ENCODE results near the gene COL6A5. TPM values are rescaled to one million over a fixed set of nuclear protein-coding genes. Genes with fewer than 3 reads are reported as not detected.

The COL6A5 gene
- polyA plus RNA-seq, 4 donors, result 0.01 to 2.5 TPM; not detected in 2

DNA sequence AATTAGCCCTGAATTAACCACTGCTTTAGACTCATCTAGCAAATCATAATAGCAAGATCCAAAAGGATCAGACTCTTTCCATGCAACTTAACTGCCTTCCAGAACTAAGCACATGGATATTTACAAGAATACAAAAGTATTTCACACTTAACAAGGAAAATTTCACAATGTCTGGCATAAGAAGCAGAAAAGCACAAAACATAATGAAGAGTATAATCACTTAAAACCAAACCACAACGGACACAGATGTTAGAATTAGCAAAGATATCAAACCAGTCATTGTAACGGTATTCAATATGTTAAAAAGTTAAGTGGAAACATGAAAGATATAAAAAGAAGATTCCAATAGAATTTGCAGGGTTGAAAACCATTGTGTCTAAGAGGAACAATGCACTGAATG lies 120.0 kb downstream of the COL6A5 start:
- no peaks in the 10 kb centered on the region for H3K36me3 ChIP-seq (ENCODE audit: control insufficient read depth in 3 of 3, insufficient read depth in 2 of 3, low read depth in 1 of 3, low read length in 3 of 3)
- H3K4me1 ChIP-seq (ENCODE audit: control insufficient read depth in 3 of 3, insufficient read depth in 2 of 3, low read depth in 1 of 3, low read length in 2 of 3), result no peaks in the 10 kb centered on the region
- no peak for FAIRE-seq
- H3K9me3 ChIP-seq (ENCODE audit: control insufficient read depth in 2 of 2, insufficient read depth in 1 of 2, low read depth in 1 of 2, low read length in 1 of 2), result no peaks in the 10 kb centered on the region
- no peak overlapping the region for H3K4me3 ChIP-seq (ENCODE audit: low read depth in 1 of 3, low read length in 3 of 3)
- WGBS, 3 donors, result 57 to 77% (median 73%) methylated on average over 2 of the region's 2 CpGs
- no peak overlapping the region for H3K27ac ChIP-seq (ENCODE audit: low read depth in 1 of 3, low read length in 2 of 3)
- no peaks in the 10 kb centered on the region for H3K27me3 ChIP-seq (ENCODE audit: control insufficient read depth in 3 of 3, insufficient read depth in 3 of 3, low read length in 3 of 3)
- no peak for DNase-seq

DNA sequence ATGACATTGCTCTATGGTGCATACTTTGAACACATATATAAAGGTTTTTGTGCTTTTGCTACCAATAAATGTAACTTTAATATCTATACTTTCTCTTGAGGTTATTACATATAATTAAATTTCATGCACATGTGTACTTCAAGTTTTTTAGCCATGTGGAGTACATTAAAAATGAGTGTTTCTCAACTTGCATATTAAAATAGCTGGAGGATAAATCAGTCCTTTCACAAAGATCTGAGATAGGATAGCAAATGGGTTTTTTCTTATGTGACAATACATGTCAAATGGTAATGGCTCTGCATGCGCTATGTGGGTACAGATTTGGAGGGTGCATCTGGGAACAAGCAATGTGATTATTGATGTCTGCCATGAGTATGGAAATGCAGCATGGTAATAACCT lies 122.8 kb downstream of the COL6A5 start:
- Histone ChIP-seq H3K4me1 (ENCODE audit: control insufficient read depth in 3 of 3, insufficient read depth in 2 of 3, low read depth in 1 of 3, low read length in 2 of 3) (no peaks in the 10 kb centered on the region), H3K4me3 (ENCODE audit: low read depth in 1 of 3, low read length in 3 of 3) (no peak overlapping the region), H3K27me3 (ENCODE audit: control insufficient read depth in 3 of 3, insufficient read depth in 3 of 3, low read length in 3 of 3) (no peaks in the 10 kb centered on the region), H3K36me3 (ENCODE audit: control insufficient read depth in 3 of 3, insufficient read depth in 2 of 3, low read depth in 1 of 3, low read length in 3 of 3) (no peaks in the 10 kb centered on the region), H3K27ac (ENCODE audit: low read depth in 1 of 3, low read length in 2 of 3) (no peak overlapping the region), H3K9me3 (ENCODE audit: control insufficient read depth in 2 of 2, insufficient read depth in 1 of 2, low read depth in 1 of 2, low read length in 1 of 2) (no peaks in the 10 kb centered on the region)
- 96 to 99% (median 98%) methylated on average over 1 of the region's 1 CpG for WGBS, 3 donors
- DNase-seq (no peak), FAIRE-seq (no peak)

DNA sequence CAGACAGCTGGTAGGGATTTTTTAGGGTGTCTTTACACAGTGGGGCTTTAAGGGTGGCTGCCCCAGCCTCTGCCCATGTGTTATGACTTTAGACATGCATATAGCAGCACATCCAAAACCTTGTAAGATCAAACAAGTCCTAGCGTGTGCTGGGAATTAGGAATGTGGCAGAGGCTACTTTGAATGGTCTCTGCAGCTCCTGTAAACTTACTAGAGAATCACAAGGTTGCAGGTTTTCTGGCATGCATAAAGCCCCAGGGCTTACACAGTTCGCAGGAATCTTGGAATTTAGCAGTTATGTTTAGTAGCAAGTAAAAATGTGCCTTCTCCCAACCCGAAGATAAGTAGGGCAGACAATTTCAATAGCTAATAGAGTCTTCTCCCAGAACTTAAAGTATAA lies 124.7 kb downstream of the COL6A5 start:
- no peaks in the 10 kb centered on the region for H3K4me1 ChIP-seq (ENCODE audit: control insufficient read depth in 3 of 3, insufficient read depth in 2 of 3, low read depth in 1 of 3, low read length in 2 of 3)
- no peaks in the 10 kb centered on the region for H3K9me3 ChIP-seq (ENCODE audit: control insufficient read depth in 2 of 2, insufficient read depth in 1 of 2, low read depth in 1 of 2, low read length in 1 of 2)
- WGBS, 3 donors, result 62 to 66% (median 64%) methylated on average over 3 of the region's 3 CpGs
- no peaks in the 10 kb centered on the region for H3K36me3 ChIP-seq (ENCODE audit: control insufficient read depth in 3 of 3, insufficient read depth in 2 of 3, low read depth in 1 of 3, low read length in 3 of 3)
- FAIRE-seq (no peak), DNase-seq (no peak)
- no peak overlapping the region for H3K4me3 ChIP-seq (ENCODE audit: low read depth in 1 of 3, low read length in 3 of 3)
- no peak overlapping the region for H3K27ac ChIP-seq (ENCODE audit: low read depth in 1 of 3, low read length in 2 of 3)
- H3K27me3 ChIP-seq (ENCODE audit: control insufficient read depth in 3 of 3, insufficient read depth in 3 of 3, low read length in 3 of 3), result no peaks in the 10 kb centered on the region

DNA sequence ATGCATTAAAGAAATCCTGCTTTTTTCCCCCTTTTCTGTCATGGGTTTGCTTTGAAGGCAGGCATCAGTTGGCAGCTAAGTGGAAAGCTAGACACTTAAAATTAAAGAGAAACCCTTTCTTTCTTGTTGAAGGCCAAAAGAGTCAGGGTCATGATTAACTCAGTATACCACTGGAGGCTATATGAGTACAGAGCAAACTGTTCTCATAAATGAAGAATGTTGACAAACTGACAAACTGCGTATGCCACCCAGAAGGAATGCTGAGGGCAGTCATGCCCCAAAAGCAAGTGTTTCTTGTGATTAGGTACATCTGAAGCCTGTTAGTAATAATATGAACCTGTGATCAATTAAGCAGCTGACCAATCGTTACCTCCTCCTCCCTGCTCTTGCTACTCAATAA lies 127.9 kb downstream of the COL6A5 start:
- WGBS, 3 donors, result 50 to 67% (median 60%) methylated on average over 2 of the region's 2 CpGs
- Histone ChIP-seq H3K4me1 (ENCODE audit: control insufficient read depth in 3 of 3, insufficient read depth in 2 of 3, low read depth in 1 of 3, low read length in 2 of 3) (no peaks in the 10 kb centered on the region), H3K27me3 (ENCODE audit: control insufficient read depth in 3 of 3, insufficient read depth in 3 of 3, low read length in 3 of 3) (no peaks in the 10 kb centered on the region), H3K9me3 (ENCODE audit: control insufficient read depth in 2 of 2, insufficient read depth in 1 of 2, low read depth in 1 of 2, low read length in 1 of 2) (no peaks in the 10 kb centered on the region), H3K4me3 (ENCODE audit: low read depth in 1 of 3, low read length in 3 of 3) (no peak overlapping the region), H3K36me3 (ENCODE audit: control insufficient read depth in 3 of 3, insufficient read depth in 2 of 3, low read depth in 1 of 3, low read length in 3 of 3) (no peaks in the 10 kb centered on the region), H3K27ac (ENCODE audit: low read depth in 1 of 3, low read length in 2 of 3) (no peak overlapping the region)
- FAIRE-seq (no peak), DNase-seq (no peak)

DNA sequence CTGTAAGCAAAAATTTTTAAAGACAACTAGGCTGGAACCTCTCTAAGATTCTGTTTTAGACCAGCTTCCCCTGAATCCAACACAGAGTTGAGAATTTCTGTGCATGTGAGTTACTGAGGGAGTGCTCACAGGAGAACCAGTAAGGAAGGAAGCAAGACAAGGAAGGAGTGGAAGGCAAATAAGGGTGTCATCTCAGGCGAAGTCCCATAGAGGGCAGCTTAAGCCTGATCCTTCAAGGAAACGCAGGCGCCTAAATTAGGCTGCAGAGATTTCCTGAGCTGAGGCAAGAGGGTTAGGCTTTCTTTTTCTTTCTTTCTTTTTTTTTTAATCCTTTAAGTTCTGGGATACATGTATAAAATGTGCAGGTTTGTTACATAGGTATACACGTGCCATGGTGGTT lies 135.3 kb downstream of the COL6A5 start:
- H3K27ac ChIP-seq (ENCODE audit: low read depth in 1 of 3, low read length in 2 of 3), result no peak overlapping the region
- 23 to 34% (median 29%) methylated on average over 4 of the region's 4 CpGs for WGBS, 3 donors
- no peak overlapping the region for H3K4me3 ChIP-seq (ENCODE audit: low read depth in 1 of 3, low read length in 3 of 3)
- no peaks in the 10 kb centered on the region for H3K9me3 ChIP-seq (ENCODE audit: control insufficient read depth in 2 of 2, insufficient read depth in 1 of 2, low read depth in 1 of 2, low read length in 1 of 2)
- H3K4me1 ChIP-seq (ENCODE audit: control insufficient read depth in 3 of 3, insufficient read depth in 2 of 3, low read depth in 1 of 3, low read length in 2 of 3), result no peaks in the 10 kb centered on the region
- H3K27me3 ChIP-seq (ENCODE audit: control insufficient read depth in 3 of 3, insufficient read depth in 3 of 3, low read length in 3 of 3), result no peaks in the 10 kb centered on the region
- H3K36me3 ChIP-seq (ENCODE audit: control insufficient read depth in 3 of 3, insufficient read depth in 2 of 3, low read depth in 1 of 3, low read length in 3 of 3), result no peaks in the 10 kb centered on the region
- no peak for FAIRE-seq
- peak; percentile 1 to 26 for DNase-seq

DNA sequence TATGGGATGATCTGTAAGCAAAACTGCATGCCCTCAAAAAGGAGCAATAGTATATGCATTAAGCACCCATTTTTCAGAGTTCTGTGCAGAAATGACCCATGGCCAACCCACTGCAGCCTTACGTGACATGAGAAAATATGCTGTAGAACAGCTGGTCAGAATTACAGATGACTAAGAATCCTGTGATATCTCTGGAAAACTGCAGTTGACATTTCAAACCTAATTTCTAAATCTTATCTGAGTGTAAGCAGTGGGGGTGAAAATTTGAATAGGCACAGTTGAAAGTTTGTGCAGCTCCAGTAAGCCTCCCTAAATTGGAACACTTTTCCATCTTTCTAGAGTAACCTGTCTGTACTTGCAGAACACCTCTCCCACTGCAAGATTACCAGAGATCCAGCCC lies 142.8 kb downstream of the COL6A5 start:
- no peaks in the 10 kb centered on the region for H3K27me3 ChIP-seq (ENCODE audit: control insufficient read depth in 3 of 3, insufficient read depth in 3 of 3, low read length in 3 of 3)
- DNase-seq (no peak), FAIRE-seq (no peak)
- WGBS, 3 donors, result 56 to 76% (median 76%) methylated on average over 1 of the region's 1 CpG
- no peaks in the 10 kb centered on the region for H3K36me3 ChIP-seq (ENCODE audit: control insufficient read depth in 3 of 3, insufficient read depth in 2 of 3, low read depth in 1 of 3, low read length in 3 of 3)
- no peak overlapping the region for H3K27ac ChIP-seq (ENCODE audit: low read depth in 1 of 3, low read length in 2 of 3)
- H3K9me3 ChIP-seq (ENCODE audit: control insufficient read depth in 2 of 2, insufficient read depth in 1 of 2, low read depth in 1 of 2, low read length in 1 of 2), result no peaks in the 10 kb centered on the region
- H3K4me1 ChIP-seq (ENCODE audit: control insufficient read depth in 3 of 3, insufficient read depth in 2 of 3, low read depth in 1 of 3, low read length in 2 of 3), result no peaks in the 10 kb centered on the region
- no peak overlapping the region for H3K4me3 ChIP-seq (ENCODE audit: low read depth in 1 of 3, low read length in 3 of 3)

DNA sequence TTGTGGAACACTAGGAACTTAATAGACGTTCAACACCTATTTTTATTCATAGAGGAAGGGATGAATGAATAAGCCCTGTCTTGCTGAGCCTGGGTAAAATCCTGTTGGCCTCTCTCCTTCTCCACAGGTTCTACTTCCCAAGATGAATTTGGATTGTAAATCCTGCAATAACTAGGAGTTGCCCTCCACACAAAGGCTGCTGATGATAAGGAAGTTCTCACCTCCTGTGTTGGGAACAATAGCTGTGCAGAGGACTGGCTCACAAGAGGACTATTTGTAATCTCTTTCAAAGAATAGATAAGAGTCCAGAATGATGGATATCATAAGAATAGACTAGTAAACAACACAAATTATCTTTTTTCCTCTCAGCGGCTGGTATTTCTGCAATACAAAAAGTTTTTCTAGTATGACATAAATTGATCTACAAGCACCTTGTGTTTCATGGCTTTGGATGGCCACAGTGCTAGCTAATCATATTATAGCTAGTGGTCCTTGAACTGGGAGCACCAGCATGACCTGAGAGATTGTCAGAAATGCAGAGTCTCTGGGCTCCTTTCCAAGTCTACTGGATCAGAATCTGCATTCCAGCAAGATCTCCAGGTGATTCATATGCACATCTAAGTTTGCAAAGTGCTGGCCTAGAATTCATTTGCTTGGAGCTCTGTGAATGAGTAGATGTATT lies 143.4 kb downstream of the COL6A5 start:
- H3K4me1 ChIP-seq (ENCODE audit: control insufficient read depth in 3 of 3, insufficient read depth in 2 of 3, low read depth in 1 of 3, low read length in 2 of 3), result no peaks in the 10 kb centered on the region
- no peaks in the 10 kb centered on the region for H3K9me3 ChIP-seq (ENCODE audit: control insufficient read depth in 2 of 2, insufficient read depth in 1 of 2, low read depth in 1 of 2, low read length in 1 of 2)
- FAIRE-seq (no peak), DNase-seq (no peak)
- H3K27me3 ChIP-seq (ENCODE audit: control insufficient read depth in 3 of 3, insufficient read depth in 3 of 3, low read length in 3 of 3), result no peaks in the 10 kb centered on the region
- no peak overlapping the region for H3K27ac ChIP-seq (ENCODE audit: low read depth in 1 of 3, low read length in 2 of 3)
- no peaks in the 10 kb centered on the region for H3K36me3 ChIP-seq (ENCODE audit: control insufficient read depth in 3 of 3, insufficient read depth in 2 of 3, low read depth in 1 of 3, low read length in 3 of 3)
- 59 to 79% (median 67%) methylated on average over 2 of the region's 2 CpGs for WGBS, 3 donors
- H3K4me3 ChIP-seq (ENCODE audit: low read depth in 1 of 3, low read length in 3 of 3), result no peak overlapping the region

DNA sequence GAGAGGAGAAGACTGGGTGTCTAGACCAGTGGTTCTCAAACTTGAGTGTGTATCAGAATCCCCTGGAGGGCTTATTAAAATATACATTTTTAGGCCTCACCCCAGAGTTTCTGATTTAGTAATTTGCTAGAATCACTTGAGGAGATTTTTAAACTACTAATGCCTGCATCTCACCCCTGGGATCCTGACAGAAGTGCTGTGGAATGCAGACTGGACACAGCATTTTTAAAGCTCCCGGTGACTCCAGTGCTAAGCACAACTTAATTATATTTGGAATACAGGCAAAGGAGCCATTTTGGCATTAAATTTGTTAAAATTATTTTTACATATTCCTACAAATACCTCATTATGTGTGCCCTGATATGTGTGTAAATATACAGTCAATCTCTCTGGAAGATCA lies 144.8 kb downstream of the COL6A5 start:
- Histone ChIP-seq H3K36me3 (ENCODE audit: control insufficient read depth in 3 of 3, insufficient read depth in 2 of 3, low read depth in 1 of 3, low read length in 3 of 3) (no peaks in the 10 kb centered on the region), H3K4me3 (ENCODE audit: low read depth in 1 of 3, low read length in 3 of 3) (no peak overlapping the region), H3K4me1 (ENCODE audit: control insufficient read depth in 3 of 3, insufficient read depth in 2 of 3, low read depth in 1 of 3, low read length in 2 of 3) (no peaks in the 10 kb centered on the region), H3K27me3 (ENCODE audit: control insufficient read depth in 3 of 3, insufficient read depth in 3 of 3, low read length in 3 of 3) (no peaks in the 10 kb centered on the region), H3K9me3 (ENCODE audit: control insufficient read depth in 2 of 2, insufficient read depth in 1 of 2, low read depth in 1 of 2, low read length in 1 of 2) (no peaks in the 10 kb centered on the region), H3K27ac (ENCODE audit: low read depth in 1 of 3, low read length in 2 of 3) (no peak overlapping the region)
- no peak for FAIRE-seq
- no peak for DNase-seq
- 69 to 92% (median 70%) methylated on average over 1 of the region's 1 CpG for WGBS, 3 donors

DNA sequence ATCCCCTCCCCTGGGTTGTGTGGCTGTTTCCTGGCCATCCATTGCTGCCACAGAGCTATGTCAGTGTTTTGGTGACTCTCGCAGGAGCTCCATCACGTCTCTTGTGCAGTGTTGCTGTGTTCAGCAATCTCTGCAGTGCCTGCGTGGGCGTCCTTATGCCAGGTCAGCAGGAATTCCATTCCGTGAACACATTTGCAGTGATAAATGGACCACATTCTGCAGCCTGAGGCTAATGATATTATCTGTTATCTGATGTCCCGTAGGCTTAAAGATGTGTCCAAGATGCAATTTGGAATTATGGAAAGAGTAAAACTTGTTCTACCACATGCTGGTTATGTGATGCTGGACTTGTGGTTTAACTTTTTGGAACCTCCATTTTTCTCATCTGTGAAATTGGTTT lies 146.0 kb downstream of the COL6A5 start:
- DNase-seq, result no peak
- no peak overlapping the region for H3K4me3 ChIP-seq (ENCODE audit: low read depth in 1 of 3, low read length in 3 of 3)
- H3K27me3 ChIP-seq (ENCODE audit: control insufficient read depth in 3 of 3, insufficient read depth in 3 of 3, low read length in 3 of 3), result no peaks in the 10 kb centered on the region
- H3K36me3 ChIP-seq (ENCODE audit: control insufficient read depth in 3 of 3, insufficient read depth in 2 of 3, low read depth in 1 of 3, low read length in 3 of 3), result no peaks in the 10 kb centered on the region
- FAIRE-seq, result no peak
- no peaks in the 10 kb centered on the region for H3K4me1 ChIP-seq (ENCODE audit: control insufficient read depth in 3 of 3, insufficient read depth in 2 of 3, low read depth in 1 of 3, low read length in 2 of 3)
- no peak overlapping the region for H3K27ac ChIP-seq (ENCODE audit: low read depth in 1 of 3, low read length in 2 of 3)
- H3K9me3 ChIP-seq (ENCODE audit: control insufficient read depth in 2 of 2, insufficient read depth in 1 of 2, low read depth in 1 of 2, low read length in 1 of 2), result no peaks in the 10 kb centered on the region
- WGBS, 3 donors, result 72 to 88% (median 84%) methylated on average over 6 of the region's 6 CpGs

Data from small intestine (tissue), 7 donors.